GM18498 (cell line): Measurements from ENCODE around the gene ARHGDIG.
"Not testable (repeated sequence)": the region's sequence is repeated elsewhere in the genome, so short reads cannot be mapped to it uniquely, and the experiment has no call there.

Source experiments
- ATAC-seq: cut with Tn5 transposase; IDR thresholded peaks from one replicate; pipeline ENCODE4 v1.9.1; 2021; ENCODE audit warnings: mild to moderate bottlenecking, moderate library complexity; ENCODE audit not compliant: unreplicated experiment

ARHGDIG gene

GRCh38 chr16:322476-323143 is 42.2 kb downstream of the ARHGDIG start:
- ATAC-seq = no peak

GRCh38 chr16:324201-324450 is 43.7 kb downstream of the ARHGDIG start:
- no peak for ATAC-seq

- peak; percentile 56 for ATAC-seq
Observed at GRCh38 chr16:324451-325334, 44.3 kb downstream of the ARHGDIG start.

GRCh38 chr16:325375-326145 is 45.2 kb downstream of the ARHGDIG start:
- ATAC-seq = no peak

- ATAC-seq = no peak
Observed at GRCh38 chr16:330741-331140, 50.4 kb downstream of the ARHGDIG start.

- ATAC-seq = not testable (repeated sequence)
Observed at GRCh38 chr16:331181-331814, 50.9 kb downstream of the ARHGDIG start.
